Osteocyte (in vitro differentiated cells): ENCODE measurements around the gene FRY. TPM values are rescaled to one million over a fixed set of nuclear protein-coding genes. Genes with fewer than 3 reads are reported as not detected.

Source experiments
- DNase-seq: peaks from one replicate; pipeline ENCODE4 v3.0.0; 2021; ENCODE audit warnings: mixed read lengths; ENCODE audit not compliant: unreplicated experiment; ENCODE audit errors: extremely low spot score
- H3K27ac Mint-ChIP-seq: one replicate; pipeline ENCODE4 v1.8.0; 2021; ENCODE audit warnings: mild to moderate bottlenecking, mixed read lengths; ENCODE audit not compliant: unreplicated experiment
- H3K27me3 Mint-ChIP-seq: one replicate; pipeline ENCODE4 v1.8.0; 2021; ENCODE audit warnings: mixed read lengths; ENCODE audit not compliant: unreplicated experiment
- H3K36me3 Mint-ChIP-seq: one replicate; pipeline ENCODE4 v1.8.0; 2021; ENCODE audit warnings: mixed read lengths; ENCODE audit not compliant: unreplicated experiment
- H3K4me1 Mint-ChIP-seq: one replicate; pipeline ENCODE4 v1.8.0; 2021; ENCODE audit warnings: mixed read lengths; ENCODE audit not compliant: unreplicated experiment
- H3K4me3 Mint-ChIP-seq: one replicate; pipeline ENCODE4 v1.8.0; 2021; ENCODE audit warnings: mild to moderate bottlenecking, moderate library complexity, mixed read lengths; ENCODE audit not compliant: unreplicated experiment
- H3K9me3 Mint-ChIP-seq: one replicate; pipeline ENCODE4 v1.8.0; 2021; ENCODE audit warnings: mixed read lengths; ENCODE audit not compliant: unreplicated experiment
- total RNA-seq: library from RNA; stranded (reverse); gene quantifications from 2 replicates; pipeline ENCODE4 v1.2.1, GENCODE V29; 2021
- TF ChIP-seq, protein P1 (sequence below): fragments of 200-600 bp; sonication (generic); IDR thresholded peaks from 2 replicates; pipeline ENCODE4 v1.5.0; 2021; ENCODE audit warnings: antibody characterized with exemption, mild to moderate bottlenecking, moderate library complexity

The FRY gene
- total RNA-seq, 1 donor from 2014 or later, result 2.0 TPM

- no peak overlapping the region for H3K27ac Mint-ChIP-seq
These were observed 227.5 kb downstream of the FRY start for GRCh38 chr13:32259116-32259515.

GRCh38 chr13:32261567-32261966, 230.0 kb downstream of the FRY start:
- H3K36me3 Mint-ChIP-seq, result no peaks in the 10 kb centered on the region
- peak overlapping the region; percentile 78 for H3K27ac Mint-ChIP-seq
- H3K27me3 Mint-ChIP-seq, result no peaks in the 10 kb centered on the region
- H3K4me3 Mint-ChIP-seq, result peak overlapping the region; percentile 2
- no peak for DNase-seq
- peaks cover 38% of the 10 kb centered on the region for H3K4me1 Mint-ChIP-seq
- no peaks in the 10 kb centered on the region for H3K9me3 Mint-ChIP-seq
- TF ChIP-seq, protein P1, sequence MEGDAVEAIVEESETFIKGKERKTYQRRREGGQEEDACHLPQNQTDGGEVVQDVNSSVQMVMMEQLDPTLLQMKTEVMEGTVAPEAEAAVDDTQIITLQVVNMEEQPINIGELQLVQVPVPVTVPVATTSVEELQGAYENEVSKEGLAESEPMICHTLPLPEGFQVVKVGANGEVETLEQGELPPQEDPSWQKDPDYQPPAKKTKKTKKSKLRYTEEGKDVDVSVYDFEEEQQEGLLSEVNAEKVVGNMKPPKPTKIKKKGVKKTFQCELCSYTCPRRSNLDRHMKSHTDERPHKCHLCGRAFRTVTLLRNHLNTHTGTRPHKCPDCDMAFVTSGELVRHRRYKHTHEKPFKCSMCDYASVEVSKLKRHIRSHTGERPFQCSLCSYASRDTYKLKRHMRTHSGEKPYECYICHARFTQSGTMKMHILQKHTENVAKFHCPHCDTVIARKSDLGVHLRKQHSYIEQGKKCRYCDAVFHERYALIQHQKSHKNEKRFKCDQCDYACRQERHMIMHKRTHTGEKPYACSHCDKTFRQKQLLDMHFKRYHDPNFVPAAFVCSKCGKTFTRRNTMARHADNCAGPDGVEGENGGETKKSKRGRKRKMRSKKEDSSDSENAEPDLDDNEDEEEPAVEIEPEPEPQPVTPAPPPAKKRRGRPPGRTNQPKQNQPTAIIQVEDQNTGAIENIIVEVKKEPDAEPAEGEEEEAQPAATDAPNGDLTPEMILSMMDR, result no peak

More at GRCh38 chr13:32259116-32259515, 227.5 kb downstream of the FRY start:
- H3K4me3 Mint-ChIP-seq, result no peak overlapping the region
- H3K9me3 Mint-ChIP-seq, result no peaks in the 10 kb centered on the region
- TF ChIP-seq, protein P1, result no peak
- H3K4me1 Mint-ChIP-seq, result peaks cover 45% of the 10 kb centered on the region
- H3K27me3 Mint-ChIP-seq, result no peaks in the 10 kb centered on the region
- DNase-seq, result no peak
- no peaks in the 10 kb centered on the region for H3K36me3 Mint-ChIP-seq

DNA sequence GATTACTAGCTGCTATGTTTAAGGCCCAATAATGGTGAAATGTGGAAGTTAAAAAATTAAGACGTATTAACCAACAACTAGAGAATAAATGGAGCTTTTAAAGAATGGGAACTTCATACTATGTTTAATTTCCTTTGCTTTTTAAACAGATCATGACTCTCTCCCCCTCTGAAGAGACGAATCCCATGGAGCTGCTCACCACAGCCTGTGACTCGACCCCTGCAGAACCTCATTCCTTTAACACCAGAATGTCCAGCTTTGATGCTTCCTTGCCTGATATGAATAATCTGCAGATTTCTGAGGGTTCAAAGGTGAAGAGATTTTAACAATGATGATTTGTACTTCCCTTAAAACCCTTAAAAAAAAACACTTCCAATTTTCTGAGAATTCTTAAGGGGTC, 230.6 kb downstream of the FRY start:
- no peak overlapping the region for H3K4me3 Mint-ChIP-seq
- peaks cover 38% of the 10 kb centered on the region for H3K4me1 Mint-ChIP-seq
- TF ChIP-seq, protein P1, result no peak
- DNase-seq, result no peak
- H3K36me3 Mint-ChIP-seq, result no peaks in the 10 kb centered on the region
- peak overlapping the region; percentile 78 for H3K27ac Mint-ChIP-seq
- no peaks in the 10 kb centered on the region for H3K9me3 Mint-ChIP-seq
- no peaks in the 10 kb centered on the region for H3K27me3 Mint-ChIP-seq

DNA sequence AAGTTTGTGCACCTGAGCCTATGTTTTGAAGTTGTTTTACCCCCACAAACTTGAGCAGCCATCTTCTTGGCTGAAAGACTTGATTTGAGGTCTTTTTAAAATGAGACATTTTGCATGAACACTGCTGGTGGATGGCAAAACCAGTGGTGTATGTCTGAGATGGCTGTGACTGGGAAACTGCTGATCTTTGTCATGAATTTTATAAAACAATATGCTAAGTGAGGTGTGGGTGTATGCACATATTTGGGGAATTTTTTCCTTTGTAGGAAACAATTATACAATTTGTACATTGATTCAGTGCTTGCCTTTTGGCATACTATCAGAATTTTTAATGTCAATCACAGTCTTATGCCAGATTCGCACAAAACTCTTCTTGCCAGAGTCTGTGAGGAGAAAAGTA, 231.0 kb downstream of the FRY start:
- Mint-ChIP-seq H3K36me3 (no peaks in the 10 kb centered on the region), H3K27ac (no peak overlapping the region), H3K4me3 (no peak overlapping the region), H3K9me3 (no peaks in the 10 kb centered on the region), H3K4me1 (peaks cover 38% of the 10 kb centered on the region), H3K27me3 (no peaks in the 10 kb centered on the region)
- no peak for DNase-seq
- TF ChIP-seq, protein P1, result no peak

GRCh38 chr13:32264407-32264806, 232.8 kb downstream of the FRY start:
- TF ChIP-seq, protein P1, result no peak
- H3K9me3 Mint-ChIP-seq, result no peaks in the 10 kb centered on the region
- no peak for DNase-seq
- H3K36me3 Mint-ChIP-seq, result no peaks in the 10 kb centered on the region
- H3K4me1 Mint-ChIP-seq, result peaks cover 38% of the 10 kb centered on the region
- peak overlapping the region; percentile 20 for H3K27ac Mint-ChIP-seq
- H3K4me3 Mint-ChIP-seq, result no peak overlapping the region
- H3K27me3 Mint-ChIP-seq, result no peaks in the 10 kb centered on the region
